Measurements from ENCODE around the gene GADD45A.

The GADD45A gene

DNA sequence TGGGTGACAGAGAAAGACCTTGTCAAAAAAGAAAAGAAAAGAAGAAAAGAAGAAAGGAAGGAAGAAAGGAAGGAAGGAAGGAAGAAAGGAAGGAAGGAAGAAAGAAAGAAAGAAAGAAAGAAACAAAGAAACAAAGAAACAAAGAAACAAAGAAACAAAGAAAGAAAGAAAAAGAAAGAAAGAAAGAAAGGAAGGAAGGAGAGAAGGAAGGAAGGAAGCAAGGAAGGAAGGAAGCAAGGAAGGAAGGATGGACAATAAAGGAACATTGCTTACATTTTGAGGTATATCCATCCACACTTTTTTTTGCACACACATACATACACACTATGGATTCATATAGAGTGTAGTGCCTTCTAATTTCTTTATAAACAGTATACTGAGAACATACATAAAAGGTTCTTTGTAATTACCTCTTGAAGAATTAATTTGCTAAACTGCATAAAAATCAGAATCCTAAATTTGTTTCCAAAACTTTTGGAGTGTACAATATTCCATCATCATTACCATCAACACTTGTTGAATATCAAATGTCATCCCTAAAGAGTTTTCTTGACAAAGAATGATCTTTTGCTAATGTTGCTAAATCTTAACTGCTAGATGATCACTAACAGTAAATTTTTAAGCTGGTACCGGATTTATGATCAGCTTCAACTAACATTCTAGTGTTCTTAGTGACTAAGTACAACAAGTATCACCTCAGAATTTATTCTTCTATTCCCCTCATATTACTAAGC, 11.4 kb upstream of the GADD45A start:
- Histone ChIP-seq H3K36me3 (replicated peaks) (no peaks in the 10 kb centered on the region), H3K27me3 (replicated peaks) (no peaks in the 10 kb centered on the region), H3K27ac (no peak overlapping the region), H3K4me3 (ENCODE audit: low read depth, low read length) (no peak overlapping the region)
- DNase-seq = no peak
- in situ Hi-C loops (cut with HindIII; ENCODE audit: low pct_ligation_motif_present, low sequenced_read_pairs) = no loop called here
- TF ChIP-seq, protein P1, sequence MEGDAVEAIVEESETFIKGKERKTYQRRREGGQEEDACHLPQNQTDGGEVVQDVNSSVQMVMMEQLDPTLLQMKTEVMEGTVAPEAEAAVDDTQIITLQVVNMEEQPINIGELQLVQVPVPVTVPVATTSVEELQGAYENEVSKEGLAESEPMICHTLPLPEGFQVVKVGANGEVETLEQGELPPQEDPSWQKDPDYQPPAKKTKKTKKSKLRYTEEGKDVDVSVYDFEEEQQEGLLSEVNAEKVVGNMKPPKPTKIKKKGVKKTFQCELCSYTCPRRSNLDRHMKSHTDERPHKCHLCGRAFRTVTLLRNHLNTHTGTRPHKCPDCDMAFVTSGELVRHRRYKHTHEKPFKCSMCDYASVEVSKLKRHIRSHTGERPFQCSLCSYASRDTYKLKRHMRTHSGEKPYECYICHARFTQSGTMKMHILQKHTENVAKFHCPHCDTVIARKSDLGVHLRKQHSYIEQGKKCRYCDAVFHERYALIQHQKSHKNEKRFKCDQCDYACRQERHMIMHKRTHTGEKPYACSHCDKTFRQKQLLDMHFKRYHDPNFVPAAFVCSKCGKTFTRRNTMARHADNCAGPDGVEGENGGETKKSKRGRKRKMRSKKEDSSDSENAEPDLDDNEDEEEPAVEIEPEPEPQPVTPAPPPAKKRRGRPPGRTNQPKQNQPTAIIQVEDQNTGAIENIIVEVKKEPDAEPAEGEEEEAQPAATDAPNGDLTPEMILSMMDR (IDR thresholded peaks at IDR 0.05; ENCODE audit: low read depth, low read length, missing control alignments) = no peak

DNA sequence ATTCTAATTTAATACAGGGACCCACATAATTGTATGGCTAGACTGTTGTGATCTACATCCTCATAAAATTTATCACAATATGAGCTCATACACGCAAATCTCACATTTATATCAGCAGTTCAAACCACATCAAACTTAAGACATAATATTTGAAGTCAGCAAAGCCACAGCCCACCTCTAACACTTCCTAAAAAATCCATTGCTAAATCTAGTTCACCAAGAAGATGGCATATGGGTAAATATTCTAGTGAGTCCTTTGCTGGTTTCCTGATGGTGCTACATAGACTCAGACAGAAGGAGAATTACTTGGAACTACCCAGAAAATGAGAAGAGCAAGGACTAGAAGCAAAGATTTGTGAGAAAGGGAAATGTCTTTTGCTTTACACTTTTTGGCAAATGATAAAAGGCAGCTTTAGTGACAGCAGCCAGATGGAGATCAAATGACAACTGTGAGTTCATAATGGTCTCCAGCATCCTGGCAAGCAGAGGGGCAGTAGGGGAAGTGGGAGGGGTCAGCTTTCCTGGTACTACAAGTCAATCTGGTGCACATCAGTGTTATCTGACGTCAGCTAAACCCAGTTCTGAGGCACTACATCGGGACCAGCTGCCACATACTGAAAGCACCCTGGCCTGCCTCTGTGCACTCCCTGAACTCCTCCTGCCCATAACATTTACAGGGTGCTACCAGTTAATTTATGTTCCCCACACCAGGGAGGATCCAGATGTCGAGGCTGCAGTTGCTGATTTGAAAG, 10.6 kb upstream of the GADD45A start:
- Histone ChIP-seq H3K36me3 (replicated peaks) (no peaks in the 10 kb centered on the region), H3K27me3 (replicated peaks) (no peaks in the 10 kb centered on the region), H3K27ac (no peak overlapping the region), H3K4me3 (ENCODE audit: low read depth, low read length) (no peak overlapping the region)
- DNase-seq = peak; percentile 37
- in situ Hi-C loops (cut with HindIII; ENCODE audit: low pct_ligation_motif_present, low sequenced_read_pairs) = loop anchor here (25.0 kb wide), 1 partner anchor 137 kb away; no protein-coding TSS in a partner anchor
- TF ChIP-seq, protein P1 (IDR thresholded peaks at IDR 0.05; ENCODE audit: low read depth, low read length, missing control alignments) = no peak

DNA sequence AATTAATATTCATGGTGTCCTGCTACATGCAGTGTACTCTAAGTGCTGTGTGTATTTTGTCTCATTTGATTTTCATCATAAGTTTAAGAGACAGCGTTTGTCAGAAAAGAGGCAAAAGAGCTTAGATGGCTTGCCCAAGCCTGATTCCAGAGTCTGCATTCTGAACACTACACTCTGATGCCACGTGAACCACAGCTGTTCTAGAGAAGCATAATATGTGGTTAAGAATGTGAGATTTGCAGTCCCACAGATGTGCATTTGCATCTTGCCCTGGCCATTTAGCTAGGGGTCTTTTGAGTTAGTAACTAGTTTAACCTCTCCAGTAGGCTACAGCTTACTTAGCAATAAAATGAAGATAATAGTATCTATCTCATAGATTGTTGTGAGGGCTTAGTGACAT, 9.2 kb upstream of the GADD45A start:
- Histone ChIP-seq H3K36me3 (replicated peaks) (no peaks in the 10 kb centered on the region), H3K4me3 (ENCODE audit: low read depth, low read length) (no peak overlapping the region), H3K27me3 (replicated peaks) (no peaks in the 10 kb centered on the region), H3K27ac (no peak overlapping the region)
- in situ Hi-C loops (cut with HindIII; ENCODE audit: low pct_ligation_motif_present, low sequenced_read_pairs) = loop anchor here (25.0 kb wide), 1 partner anchor 138 kb away; no protein-coding TSS in a partner anchor
- TF ChIP-seq, protein P1 (IDR thresholded peaks at IDR 0.05; ENCODE audit: low read depth, low read length, missing control alignments) = no peak
- DNase-seq = no peak

DNA sequence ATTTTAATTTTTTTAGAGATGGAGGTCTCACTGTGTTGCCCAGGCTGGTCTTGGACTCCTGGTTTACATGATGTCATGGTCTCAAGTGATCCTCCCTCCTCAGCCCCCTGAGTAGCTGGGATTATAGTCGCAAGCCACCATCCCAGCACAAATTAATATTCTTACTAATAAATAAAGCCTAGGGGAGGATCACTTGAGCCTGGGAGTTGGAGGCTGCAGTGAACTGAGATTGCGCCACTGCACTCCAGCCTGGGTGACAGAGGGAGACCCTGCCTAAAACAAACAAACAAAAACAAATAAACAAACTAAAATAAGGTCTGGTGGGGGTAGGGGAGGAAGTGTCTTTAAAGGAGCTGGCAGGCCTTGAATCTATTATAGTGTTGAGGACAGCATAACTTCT, 8.7 kb upstream of the GADD45A start:
- H3K27me3 ChIP-seq (replicated peaks) = no peaks in the 10 kb centered on the region
- no peak overlapping the region for H3K27ac ChIP-seq
- no peaks in the 10 kb centered on the region for H3K36me3 ChIP-seq (replicated peaks)
- in situ Hi-C loops (cut with HindIII; ENCODE audit: low pct_ligation_motif_present, low sequenced_read_pairs) = loop anchor here (25.0 kb wide), 1 partner anchor 139 kb away; no protein-coding TSS in a partner anchor
- no peak overlapping the region for H3K4me3 ChIP-seq (ENCODE audit: low read depth, low read length)
- no peak for DNase-seq
- TF ChIP-seq, protein P1 (IDR thresholded peaks at IDR 0.05; ENCODE audit: low read depth, low read length, missing control alignments) = no peak

DNA sequence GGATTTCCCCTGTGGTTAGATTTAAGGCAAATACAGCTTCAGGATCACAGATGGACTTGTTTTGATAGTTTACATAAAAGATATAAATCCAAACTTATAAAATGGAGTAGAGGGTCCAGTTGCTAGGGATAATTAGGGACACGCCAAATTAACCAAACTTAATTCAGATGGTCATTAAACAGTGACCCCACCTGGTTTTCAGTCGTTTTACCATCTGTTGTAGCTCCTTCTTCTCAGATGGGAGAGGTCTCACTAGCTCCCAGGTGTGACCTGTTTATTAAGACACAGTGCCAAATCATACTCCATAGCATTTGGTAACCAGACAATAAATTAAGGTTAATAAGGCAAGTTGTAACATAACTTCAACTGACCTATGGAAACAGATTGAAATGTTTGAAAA, 8.1 kb upstream of the GADD45A start:
- Histone ChIP-seq H3K36me3 (replicated peaks) (no peaks in the 10 kb centered on the region), H3K4me3 (ENCODE audit: low read depth, low read length) (no peak overlapping the region), H3K27ac (no peak overlapping the region), H3K27me3 (replicated peaks) (no peaks in the 10 kb centered on the region)
- in situ Hi-C loops (cut with HindIII; ENCODE audit: low pct_ligation_motif_present, low sequenced_read_pairs) = loop anchor here (25.0 kb wide), 1 partner anchor 140 kb away; no protein-coding TSS in a partner anchor
- DNase-seq = no peak
- TF ChIP-seq, protein P1 (IDR thresholded peaks at IDR 0.05; ENCODE audit: low read depth, low read length, missing control alignments) = no peak

Data from brain microvascular endothelial cell (primary cell).